Ovary (tissue), 3 donors: Measurements from ENCODE around the gene TEX12.

Experiments
- POLR2A ChIP-seq: fragments of 450-650 bp; IDR thresholded peaks from one replicate; pipeline ENCODE4 v1.6.1; 2017; ENCODE audit warnings: antibody characterized with exemption, mild to moderate bottlenecking, moderate library complexity
- TF ChIP-seq, protein P1 (sequence below), 3 donors: fragments of 450-650 bp in 2 of 3; fragments of 200-600 bp in 1 of 3; IDR thresholded peaks; one replicate each; pipeline versions ENCODE4 v1.5.1 to v1.8.0; 2016 to 2022; ENCODE audit warnings: antibody characterized with exemption in 3 of 3, mild to moderate bottlenecking in 1 of 3
- donor health status: DM: no; HTN: no; CAD: no.

GRCh38 chr11:112128483-112129121, 38.6 kb upstream of the TEX12 start:
- no peak for TF ChIP-seq POLR2A
- TF ChIP-seq, protein P1, sequence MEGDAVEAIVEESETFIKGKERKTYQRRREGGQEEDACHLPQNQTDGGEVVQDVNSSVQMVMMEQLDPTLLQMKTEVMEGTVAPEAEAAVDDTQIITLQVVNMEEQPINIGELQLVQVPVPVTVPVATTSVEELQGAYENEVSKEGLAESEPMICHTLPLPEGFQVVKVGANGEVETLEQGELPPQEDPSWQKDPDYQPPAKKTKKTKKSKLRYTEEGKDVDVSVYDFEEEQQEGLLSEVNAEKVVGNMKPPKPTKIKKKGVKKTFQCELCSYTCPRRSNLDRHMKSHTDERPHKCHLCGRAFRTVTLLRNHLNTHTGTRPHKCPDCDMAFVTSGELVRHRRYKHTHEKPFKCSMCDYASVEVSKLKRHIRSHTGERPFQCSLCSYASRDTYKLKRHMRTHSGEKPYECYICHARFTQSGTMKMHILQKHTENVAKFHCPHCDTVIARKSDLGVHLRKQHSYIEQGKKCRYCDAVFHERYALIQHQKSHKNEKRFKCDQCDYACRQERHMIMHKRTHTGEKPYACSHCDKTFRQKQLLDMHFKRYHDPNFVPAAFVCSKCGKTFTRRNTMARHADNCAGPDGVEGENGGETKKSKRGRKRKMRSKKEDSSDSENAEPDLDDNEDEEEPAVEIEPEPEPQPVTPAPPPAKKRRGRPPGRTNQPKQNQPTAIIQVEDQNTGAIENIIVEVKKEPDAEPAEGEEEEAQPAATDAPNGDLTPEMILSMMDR (IDR thresholded peaks at IDR 0.05), result no peak
